Measurements from ENCODE around the gene PNMA6F. TPM values are rescaled to one million over a fixed set of nuclear protein-coding genes. Genes with fewer than 3 reads are reported as not detected.
"Not testable (repeated sequence)": the region's sequence is repeated elsewhere in the genome, so short reads cannot be mapped to it uniquely, and the experiment has no call there.

The PNMA6F gene
- total RNA-seq, 1 experiment from 2014 or later, result not detected

GRCh38 chrX:153336121-153336894 is 14.7 kb upstream of the PNMA6F start:
- no peak for DNase-seq (ENCODE audit: extremely low read depth, low read depth)

GRCh38 chrX:153334654-153335295 is 13.2 kb upstream of the PNMA6F start:
- DNase-seq (ENCODE audit: extremely low read depth, low read depth), result no peak

GRCh38 chrX:153333821-153334653 is 12.5 kb upstream of the PNMA6F start, which contains the start of gene ZNF275:
Gene ZNF275, plus strand, starts transcription at chrX:153334153. Its CDS starts 2,527 bp downstream, at chrX:153336680.
- DNase-seq (ENCODE audit: extremely low read depth, low read depth), result peak; percentile 74

- DNase-seq (ENCODE audit: extremely low read depth, low read depth), result no peak
These were observed 11.7 kb upstream of the PNMA6F start for GRCh38 chrX:153333266-153333665.

- DNase-seq (ENCODE audit: extremely low read depth, low read depth), result no peak
These were observed 6.0 kb upstream of the PNMA6F start for GRCh38 chrX:153327561-153327960.

GRCh38 chrX:153320555-153321184 is 897 bp downstream of the PNMA6F start:
- no peak for DNase-seq (ENCODE audit: extremely low read depth, low read depth)

GRCh38 chrX:153320047-153320443 is 1.5 kb downstream of the PNMA6F start:
- DNase-seq (ENCODE audit: extremely low read depth, low read depth), result not testable (repeated sequence)

- DNase-seq (ENCODE audit: extremely low read depth, low read depth), result no peak
These were observed 2.1 kb downstream of the PNMA6F start for GRCh38 chrX:153319295-153320046.

GRCh38 chrX:153318811-153319210 is 2.8 kb downstream of the PNMA6F start:
- no peak for DNase-seq (ENCODE audit: extremely low read depth, low read depth)

GRCh38 chrX:153317996-153318722 is 3.4 kb downstream of the PNMA6F start:
- DNase-seq (ENCODE audit: extremely low read depth, low read depth), result no peak

- no peak for DNase-seq (ENCODE audit: extremely low read depth, low read depth)
These were observed 4.3 kb downstream of the PNMA6F start for GRCh38 chrX:153317306-153317705.

GRCh38 chrX:153312842-153313241 is 8.7 kb downstream of the PNMA6F start:
- no peak for DNase-seq (ENCODE audit: extremely low read depth, low read depth)

GRCh38 chrX:153312041-153312440 is 9.5 kb downstream of the PNMA6F start:
- no peak for DNase-seq (ENCODE audit: extremely low read depth, low read depth)

GRCh38 chrX:153310901-153311300 is 10.7 kb downstream of the PNMA6F start:
- DNase-seq (ENCODE audit: extremely low read depth, low read depth), result no peak

GRCh38 chrX:153307276-153308178 is 14.0 kb downstream of the PNMA6F start:
- DNase-seq (ENCODE audit: extremely low read depth, low read depth), result no peak

- no peak for DNase-seq (ENCODE audit: extremely low read depth, low read depth)
These were observed 14.9 kb downstream of the PNMA6F start for GRCh38 chrX:153306527-153307115.

- DNase-seq (ENCODE audit: extremely low read depth, low read depth), result no peak
These were observed 15.6 kb downstream of the PNMA6F start for GRCh38 chrX:153305972-153306371.

All from NCI-H460 (cell line).